Measurements from ENCODE around the gene ACAP2.

ACAP2 gene

DNA sequence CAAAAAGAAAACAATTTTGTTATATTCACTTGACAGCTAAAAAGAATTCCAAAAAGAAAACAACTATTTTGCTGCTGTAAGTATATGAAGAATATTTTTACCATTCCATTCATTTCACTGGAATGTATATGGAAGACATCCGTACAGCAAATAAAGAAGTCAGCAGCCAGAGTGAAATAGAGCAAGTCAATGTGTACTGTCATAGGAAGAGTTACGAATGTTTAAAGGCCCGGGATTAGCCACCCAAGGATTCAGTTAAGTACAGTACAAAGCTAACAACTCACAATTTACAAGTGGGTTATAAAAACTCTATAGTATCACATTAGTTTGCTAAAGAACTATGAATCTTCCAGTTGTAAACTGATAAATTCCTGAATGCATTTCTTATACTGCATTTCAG is 157.4 kb downstream of the ACAP2 start:
- no peak overlapping the region for H3K4me3 Mint-ChIP-seq
- DNase-seq (no peak), ATAC-seq (replicated peaks) (no peak)
- peaks cover 0 to 2% of the 10 kb centered on the region in 2 donors for H3K4me1 Mint-ChIP-seq (ENCODE audit: low read depth in 2 of 2)
- no peaks in the 10 kb centered on the region for H3K9me3 Mint-ChIP-seq
- no peaks in the 10 kb centered on the region for H3K27me3 Mint-ChIP-seq
- peaks cover 63% of the 10 kb centered on the region for H3K36me3 Mint-ChIP-seq (ENCODE audit: insufficient read depth)
- H3K27ac Mint-ChIP-seq = no peak overlapping the region

DNA sequence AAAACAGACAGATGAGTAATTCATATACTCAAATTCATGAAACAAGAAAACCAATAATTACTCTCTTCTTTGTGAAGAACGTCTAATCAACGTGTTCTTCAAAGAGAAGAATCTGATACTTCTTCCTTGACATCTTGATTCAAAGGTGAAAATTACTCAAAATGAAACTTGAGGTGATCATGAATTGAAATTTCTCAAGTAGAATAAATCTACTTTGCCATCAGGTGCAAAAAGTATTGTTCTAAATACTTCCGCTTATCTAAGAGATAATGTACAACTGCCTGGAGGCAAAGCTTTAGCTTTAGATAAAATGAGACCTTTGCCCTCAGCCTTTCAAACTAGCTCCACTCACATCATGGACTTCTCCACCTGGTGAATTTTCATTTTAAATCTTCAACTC is 158.0 kb downstream of the ACAP2 start:
- Mint-ChIP-seq H3K36me3 (ENCODE audit: insufficient read depth) (peaks cover 58% of the 10 kb centered on the region), H3K4me3 (no peak overlapping the region)

DNA sequence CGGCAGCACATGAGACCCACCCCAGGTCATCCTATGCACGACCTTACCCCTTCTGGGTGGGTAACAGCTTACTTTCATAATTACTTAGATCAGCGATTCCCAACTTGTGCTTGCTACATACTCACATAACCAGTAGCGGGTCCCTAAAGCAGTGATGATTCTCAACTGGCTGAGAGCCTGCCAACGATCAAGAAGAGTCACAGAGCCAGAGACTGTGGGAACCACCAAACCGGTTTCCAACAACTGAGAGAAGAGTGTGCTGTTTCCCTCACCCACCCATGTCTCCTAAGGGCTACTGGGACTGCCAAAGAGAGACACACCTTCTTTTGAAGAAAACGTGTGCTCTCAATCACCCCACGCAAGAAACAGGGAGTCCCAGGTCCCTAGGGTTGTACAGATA is 159.9 kb downstream of the ACAP2 start:
- Mint-ChIP-seq H3K9me3 (no peaks in the 10 kb centered on the region), H3K36me3 (ENCODE audit: insufficient read depth) (peaks cover 56% of the 10 kb centered on the region), H3K27me3 (no peaks in the 10 kb centered on the region), H3K4me3 (no peak overlapping the region), H3K27ac (peak overlapping the region; percentile 59 to 67), H3K4me1 (ENCODE audit: low read depth in 2 of 2) (peaks cover 0 to 2% of the 10 kb centered on the region in 2 donors)
- DNase-seq (no peak), ATAC-seq (replicated peaks) (no peak)

More for the DNA sequence above, 158.0 kb downstream of the ACAP2 start:
- Mint-ChIP-seq H3K27ac (no peak overlapping the region), H3K27me3 (no peaks in the 10 kb centered on the region), H3K9me3 (no peaks in the 10 kb centered on the region), H3K4me1 (ENCODE audit: low read depth in 2 of 2) (peaks cover 0 to 2% of the 10 kb centered on the region in 2 donors)
- no peak for DNase-seq
- no peak for ATAC-seq (replicated peaks)

DNA sequence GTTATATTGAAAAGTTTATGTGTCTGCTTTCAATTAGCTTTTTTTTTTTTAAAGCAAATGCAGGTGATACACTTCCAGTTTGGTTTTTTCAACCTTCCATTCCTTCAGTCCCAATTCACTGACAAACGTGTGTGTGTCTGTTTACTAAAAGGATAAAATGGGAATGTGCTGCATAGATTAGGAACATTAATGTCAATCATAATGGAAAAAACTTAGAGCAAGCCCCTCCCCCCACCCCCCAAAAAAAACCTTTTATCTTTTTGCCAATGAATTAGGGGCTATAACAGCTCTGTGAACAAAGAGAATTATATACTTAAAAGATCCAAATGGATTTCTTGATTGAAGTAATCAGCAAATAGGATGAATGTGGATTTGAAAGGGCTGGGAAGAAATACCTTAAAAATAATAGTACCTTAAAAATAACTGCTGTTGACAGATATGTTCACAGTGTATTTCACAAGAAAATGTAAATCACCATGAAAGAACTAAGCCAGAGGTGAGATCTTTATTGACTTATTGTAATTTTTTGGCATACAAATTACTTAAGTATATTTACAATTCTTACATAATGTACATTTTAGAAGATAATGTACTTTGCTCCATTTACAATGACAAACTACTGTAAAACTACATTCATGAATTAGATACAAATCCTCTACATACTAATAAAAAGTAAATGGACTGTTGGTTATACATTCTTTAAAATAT is 168.4 kb downstream of the ACAP2 start:
- no peak overlapping the region for H3K27ac Mint-ChIP-seq
- ATAC-seq (replicated peaks) = no peak

DNA sequence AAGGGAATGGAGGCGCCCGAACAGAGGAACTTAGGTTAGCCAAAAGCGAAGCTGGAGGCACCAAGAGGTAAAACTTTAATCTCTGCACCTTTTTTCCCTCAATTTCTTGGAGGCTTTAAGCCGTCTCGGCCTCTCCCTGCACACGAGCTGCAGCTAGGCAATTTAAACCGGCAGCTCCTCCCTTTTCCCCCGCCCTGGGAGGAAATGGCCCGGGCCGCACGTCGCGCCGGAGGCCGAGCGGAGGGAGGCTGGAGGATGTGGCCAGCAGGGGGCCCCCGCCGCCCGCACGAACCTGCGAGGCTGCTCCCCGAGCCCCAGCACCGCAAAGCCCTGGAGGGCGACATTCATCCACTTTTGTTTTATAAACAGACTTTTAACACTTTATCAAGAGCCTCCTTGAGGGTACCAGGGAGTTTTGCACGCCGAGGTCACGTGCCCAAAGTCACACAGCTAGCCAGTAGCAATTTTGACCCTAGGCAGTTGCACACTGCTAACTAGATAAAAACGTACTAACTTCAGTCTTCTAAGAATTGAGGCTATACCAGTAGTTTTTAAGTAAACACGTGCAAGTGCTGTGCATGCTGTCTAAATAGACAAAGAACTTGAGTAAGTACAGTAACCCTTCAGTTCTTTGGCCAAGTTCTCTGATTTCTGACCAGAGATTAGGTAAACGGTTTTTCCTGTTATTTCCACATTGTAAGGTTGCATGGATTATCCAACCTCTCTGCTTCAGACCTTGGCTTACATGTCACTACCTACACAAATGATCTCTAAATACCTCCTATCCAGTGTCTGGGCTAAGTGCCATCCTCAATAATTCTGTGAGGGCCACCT is 171.2 kb downstream of the ACAP2 start:
- H3K4me3 Mint-ChIP-seq = peak overlapping the region; percentile 82 to 84
- DNase-seq = peak; percentile 83 to 87 (median 86)
- H3K27me3 Mint-ChIP-seq = no peaks in the 10 kb centered on the region
- H3K36me3 Mint-ChIP-seq (ENCODE audit: insufficient read depth) = peaks cover 13% of the 10 kb centered on the region
- peak; percentile 71 for ATAC-seq (replicated peaks)
- H3K4me1 Mint-ChIP-seq (ENCODE audit: low read depth in 2 of 2) = peaks cover 17 to 24% of the 10 kb centered on the region in 2 donors
- no peaks in the 10 kb centered on the region for H3K9me3 Mint-ChIP-seq
- H3K27ac Mint-ChIP-seq = peak overlapping the region; percentile 17 to 88

More for the DNA sequence above, 168.4 kb downstream of the ACAP2 start:
- Mint-ChIP-seq H3K4me3 (no peak overlapping the region), H3K36me3 (ENCODE audit: insufficient read depth) (peaks cover 34% of the 10 kb centered on the region), H3K9me3 (no peaks in the 10 kb centered on the region), H3K27me3 (no peaks in the 10 kb centered on the region), H3K4me1 (ENCODE audit: low read depth in 2 of 2) (peaks cover 4 to 13% of the 10 kb centered on the region in 2 donors)
- DNase-seq = no peak

DNA sequence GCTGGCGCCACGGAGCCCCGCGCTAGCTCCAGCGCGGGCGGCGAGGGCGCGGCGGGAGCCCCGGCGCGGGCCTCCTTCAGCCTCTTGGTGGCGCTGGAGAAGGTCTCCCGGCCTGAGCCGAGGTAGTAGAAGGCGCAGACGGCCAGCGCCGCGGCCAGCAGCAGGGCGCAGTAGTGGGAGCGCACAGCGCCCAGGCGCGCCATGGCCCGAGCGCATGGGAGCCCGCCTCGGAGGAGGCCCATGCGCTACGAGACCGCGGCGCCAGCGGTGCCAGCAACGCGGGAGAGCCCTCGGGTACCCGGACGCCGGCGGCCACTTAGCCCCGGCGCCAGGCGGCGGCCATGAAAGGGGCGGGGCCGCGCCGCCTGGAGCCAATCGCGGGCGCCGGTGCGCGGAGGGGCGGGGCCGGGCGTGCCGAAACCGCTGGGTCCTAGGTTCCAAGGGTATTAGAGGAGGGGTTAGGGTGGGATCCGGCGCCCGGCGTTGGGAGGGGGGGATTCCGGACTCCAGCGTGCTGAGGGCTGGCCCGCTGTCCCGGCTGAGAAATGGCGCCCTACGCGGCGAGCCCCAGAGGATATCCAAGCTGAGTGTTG is 171.9 kb downstream of the ACAP2 start, which contains the start of gene XXYLT1:
XXYLT1 (minus strand) TSS at position 343 of the 593 bp plus-strand sequence; CDS start at position 242, 101 bp downstream.
- peak; percentile 86 to 88 (median 88) for DNase-seq
- H3K9me3 Mint-ChIP-seq = no peaks in the 10 kb centered on the region
- H3K27me3 Mint-ChIP-seq = no peaks in the 10 kb centered on the region
- ATAC-seq (replicated peaks) = peak; percentile 84
- H3K4me3 Mint-ChIP-seq = peak within 1 kb of the TSS; percentile 82 to 84
- H3K36me3 Mint-ChIP-seq (ENCODE audit: insufficient read depth) = peaks cover 15% of the 10 kb centered on the region
- H3K27ac Mint-ChIP-seq = peak within 1 kb of the TSS; percentile 17 to 88
- H3K4me1 Mint-ChIP-seq (ENCODE audit: low read depth in 2 of 2) = peaks cover 17 to 24% of the 10 kb centered on the region in 2 donors

DNA sequence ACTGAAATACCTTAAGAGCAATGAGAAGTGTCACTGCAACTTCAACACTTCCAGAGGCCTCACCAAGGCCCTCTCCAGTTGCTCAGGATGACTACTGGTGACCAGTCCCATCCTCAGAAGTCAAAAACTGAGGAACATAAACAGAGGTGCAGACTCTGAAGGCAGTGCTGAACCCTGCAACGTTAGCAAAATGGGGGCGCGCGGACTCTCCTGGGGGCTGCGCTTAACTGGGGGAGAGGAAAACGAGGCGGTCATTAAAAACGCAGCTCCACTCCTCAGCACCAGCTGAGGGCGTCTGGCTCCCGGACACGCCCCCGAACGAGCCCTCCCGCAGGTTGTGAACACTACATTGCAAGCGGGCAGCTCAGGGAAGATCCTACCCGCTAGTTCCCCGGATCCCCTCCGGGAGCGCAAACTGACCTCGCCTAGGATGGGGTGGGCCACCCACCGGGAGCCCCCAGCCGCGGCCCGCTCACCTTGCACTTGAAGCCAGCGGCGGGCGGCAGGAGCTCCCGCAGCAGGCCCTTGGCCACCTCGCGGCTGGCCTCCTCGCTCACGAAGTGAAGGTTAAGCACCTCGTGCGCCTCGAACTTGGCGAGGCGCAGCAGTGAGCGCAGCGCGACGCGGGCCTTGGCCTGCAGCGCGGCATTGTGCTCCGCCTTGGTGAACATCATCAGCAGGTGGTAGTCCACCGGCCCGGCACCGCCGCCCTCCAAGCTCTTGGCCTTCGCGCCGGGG is 172.6 kb downstream of the ACAP2 start:
- Mint-ChIP-seq H3K4me3 (peak overlapping the region; percentile 82 to 84), H3K4me1 (ENCODE audit: low read depth in 2 of 2) (peaks cover 19 to 24% of the 10 kb centered on the region in 2 donors), H3K9me3 (no peaks in the 10 kb centered on the region), H3K27ac (peak overlapping the region in 1 of 2 donors; percentile 83), H3K27me3 (no peaks in the 10 kb centered on the region), H3K36me3 (ENCODE audit: insufficient read depth) (peaks cover 15% of the 10 kb centered on the region)
- DNase-seq = peak in 1 of 3 experiments; percentile 17
- no peak for ATAC-seq (replicated peaks)

DNA sequence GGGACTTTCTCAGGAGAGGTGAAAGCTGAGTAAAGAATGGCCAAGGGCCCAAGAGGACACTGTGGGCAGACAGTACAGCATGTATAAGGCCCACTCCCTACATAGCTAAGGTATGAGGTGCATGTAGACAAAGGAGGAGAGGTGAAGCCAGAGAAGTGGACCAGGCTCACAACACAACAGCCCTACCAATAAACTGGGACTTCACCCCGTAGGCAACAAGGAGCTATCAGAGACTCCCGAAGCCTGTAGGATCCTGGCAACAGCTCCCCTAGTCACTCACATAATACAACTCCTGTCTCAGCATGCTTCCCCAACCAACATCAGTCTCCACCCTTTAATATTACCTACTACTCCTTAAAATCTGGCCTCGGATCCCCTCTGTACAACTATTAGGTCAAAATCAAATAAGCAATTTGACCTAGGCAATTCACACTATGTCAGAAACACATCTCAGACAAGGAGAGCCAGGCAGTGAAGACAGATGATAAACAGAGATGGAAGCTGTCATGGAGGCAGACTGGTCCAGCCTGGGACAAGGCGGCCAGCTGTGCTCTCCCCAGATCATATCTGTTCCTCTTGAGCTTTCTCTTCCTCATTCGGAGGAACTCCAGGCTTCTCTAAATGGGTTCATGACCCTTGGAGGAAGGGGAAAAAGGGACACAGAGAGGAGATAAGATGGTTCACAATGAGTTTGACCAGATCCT is 173.3 kb downstream of the ACAP2 start:
- no peak for DNase-seq
- Mint-ChIP-seq H3K36me3 (ENCODE audit: insufficient read depth) (peaks cover 15% of the 10 kb centered on the region), H3K27ac (peak overlapping the region in 1 of 2 donors; percentile 83), H3K9me3 (no peaks in the 10 kb centered on the region), H3K27me3 (no peaks in the 10 kb centered on the region), H3K4me1 (ENCODE audit: low read depth in 2 of 2) (peaks cover 21 to 24% of the 10 kb centered on the region in 2 donors), H3K4me3 (peak overlapping the region; percentile 82 to 84)
- no peak for ATAC-seq (replicated peaks)

DNA sequence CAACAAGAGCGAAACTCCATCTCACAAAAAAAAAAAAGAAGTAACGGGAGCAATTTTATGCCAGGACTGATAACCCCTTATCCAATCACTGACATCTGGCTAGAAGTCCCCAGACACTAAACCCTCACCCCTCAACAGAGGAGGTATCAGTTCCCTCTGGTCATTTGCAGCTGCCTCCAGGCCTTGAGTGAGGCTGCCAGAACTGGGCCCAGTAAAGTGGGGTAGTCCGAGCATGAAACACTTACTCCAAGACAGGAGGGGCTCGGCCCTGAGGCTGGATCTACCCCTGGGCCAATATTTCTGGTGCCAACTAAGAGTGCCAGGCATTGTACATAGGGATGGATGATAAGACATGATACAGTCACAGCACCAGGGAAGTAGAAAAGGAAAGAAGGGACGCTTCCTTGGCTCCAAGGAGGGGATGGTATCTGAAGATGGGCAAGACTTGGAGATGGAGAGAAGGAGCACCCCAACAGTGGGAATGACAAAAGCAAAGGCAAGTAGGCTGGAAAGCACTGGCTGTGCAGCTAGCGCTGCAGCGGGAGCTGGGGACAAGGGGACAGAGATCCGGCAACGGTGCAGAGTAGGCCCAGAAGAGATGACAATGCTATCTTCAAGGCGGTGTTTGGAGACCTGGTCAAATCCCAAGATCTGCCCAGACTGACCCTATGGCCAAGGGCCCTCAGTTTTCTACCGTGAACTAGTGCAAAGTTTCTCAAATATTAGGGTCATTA is 174.1 kb downstream of the ACAP2 start:
- peak overlapping the region; percentile 82 to 84 for H3K4me3 Mint-ChIP-seq
- peaks cover 15% of the 10 kb centered on the region for H3K36me3 Mint-ChIP-seq (ENCODE audit: insufficient read depth)
- no peak overlapping the region for H3K27ac Mint-ChIP-seq
- DNase-seq (no peak), ATAC-seq (replicated peaks) (no peak)
- no peaks in the 10 kb centered on the region for H3K27me3 Mint-ChIP-seq
- peaks cover 21 to 24% of the 10 kb centered on the region in 2 donors for H3K4me1 Mint-ChIP-seq (ENCODE audit: low read depth in 2 of 2)
- H3K9me3 Mint-ChIP-seq = no peaks in the 10 kb centered on the region

DNA sequence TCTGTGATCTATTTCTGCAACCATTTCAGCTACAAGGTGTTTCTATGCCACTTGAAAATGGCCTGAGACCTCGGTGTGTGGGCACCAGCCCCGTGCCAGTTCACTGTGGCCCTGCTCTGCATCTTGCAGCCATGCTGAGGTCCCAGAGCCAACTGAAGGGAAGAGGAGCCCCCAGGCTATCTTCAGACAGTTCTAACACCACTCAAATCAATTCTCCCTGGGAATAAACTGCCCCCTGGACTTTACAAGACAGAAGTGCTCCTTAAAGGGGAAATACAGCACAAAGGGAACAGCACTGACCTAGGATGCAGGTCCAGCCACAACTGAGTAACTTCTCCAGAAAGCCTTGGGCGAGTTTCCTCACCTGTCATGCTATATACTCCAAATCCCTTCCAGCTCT is 175.7 kb downstream of the ACAP2 start:
- Mint-ChIP-seq H3K4me1 (ENCODE audit: low read depth in 2 of 2) (peaks cover 21 to 24% of the 10 kb centered on the region in 2 donors), H3K9me3 (no peaks in the 10 kb centered on the region), H3K27me3 (no peaks in the 10 kb centered on the region), H3K36me3 (ENCODE audit: insufficient read depth) (peaks cover 10% of the 10 kb centered on the region), H3K27ac (no peak overlapping the region), H3K4me3 (no peak overlapping the region)
- ATAC-seq (replicated peaks) = no peak
- no peak for DNase-seq

DNA sequence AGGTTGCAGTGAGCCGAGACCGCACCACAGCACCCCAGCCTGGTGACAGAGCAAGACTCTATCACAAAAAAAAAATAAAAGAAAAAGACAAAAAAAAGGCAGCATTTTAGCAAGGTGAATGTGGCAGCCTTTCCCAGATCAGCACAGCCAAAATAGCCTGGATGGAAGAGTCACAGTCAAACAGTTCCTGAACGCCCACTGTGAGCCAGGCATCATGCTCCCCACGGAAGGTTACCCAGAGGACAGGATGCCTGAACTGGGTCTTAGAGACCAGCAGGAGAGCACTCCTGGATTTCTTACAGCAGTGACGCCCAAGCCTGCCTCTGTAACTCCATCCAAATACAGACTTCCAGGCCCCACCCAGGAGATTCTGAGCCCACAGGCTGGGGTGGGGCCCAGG is 176.4 kb downstream of the ACAP2 start:
- no peak for ATAC-seq (replicated peaks)
- H3K9me3 Mint-ChIP-seq = no peaks in the 10 kb centered on the region
- H3K4me1 Mint-ChIP-seq (ENCODE audit: low read depth in 2 of 2) = peaks cover 19 to 21% of the 10 kb centered on the region in 2 donors
- H3K27me3 Mint-ChIP-seq = no peaks in the 10 kb centered on the region
- peaks cover 7% of the 10 kb centered on the region for H3K36me3 Mint-ChIP-seq (ENCODE audit: insufficient read depth)
- no peak for DNase-seq
- no peak overlapping the region for H3K27ac Mint-ChIP-seq
- no peak overlapping the region for H3K4me3 Mint-ChIP-seq

DNA sequence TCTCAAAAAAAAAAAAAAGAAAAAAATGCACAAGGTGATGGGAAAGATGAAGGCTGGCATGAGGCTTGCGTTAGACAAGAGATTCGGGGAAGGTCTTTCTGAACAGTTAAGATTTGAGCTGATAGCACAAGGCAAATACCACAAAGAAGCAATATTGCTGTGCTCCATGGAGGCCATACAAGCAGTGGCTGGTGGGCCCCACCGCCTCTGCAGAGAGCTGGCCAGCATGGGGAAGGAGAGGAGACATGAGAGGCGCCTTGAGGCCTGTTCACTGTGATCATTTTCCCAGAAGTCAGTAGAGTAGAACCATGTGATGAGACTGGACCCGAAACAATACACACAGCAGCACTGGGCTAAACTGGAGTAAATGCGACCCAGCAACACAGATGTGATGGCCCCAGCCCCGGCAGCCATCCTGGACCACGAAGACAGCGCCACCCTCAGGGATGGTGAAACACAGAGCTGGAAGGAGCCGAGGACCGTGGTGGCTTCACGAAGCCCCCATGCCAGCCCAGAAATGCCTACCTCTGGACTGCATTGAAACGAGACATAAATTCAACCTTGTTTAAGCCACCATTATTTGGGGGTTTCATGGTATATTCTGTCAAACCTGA is 177.3 kb downstream of the ACAP2 start:
- peaks cover 25 to 27% of the 10 kb centered on the region in 2 donors for H3K4me1 Mint-ChIP-seq (ENCODE audit: low read depth in 2 of 2)

More for the DNA sequence above, 177.3 kb downstream of the ACAP2 start:
- DNase-seq (no peak), ATAC-seq (replicated peaks) (no peak)
- H3K27me3 Mint-ChIP-seq = no peaks in the 10 kb centered on the region
- H3K36me3 Mint-ChIP-seq (ENCODE audit: insufficient read depth) = peaks cover 8% of the 10 kb centered on the region
- H3K27ac Mint-ChIP-seq = no peak overlapping the region
- H3K9me3 Mint-ChIP-seq = no peaks in the 10 kb centered on the region
- no peak overlapping the region for H3K4me3 Mint-ChIP-seq

All from effector memory CD8-positive, alpha-beta T cell (primary cell).